Activated CD4-positive, alpha-beta T cell treated with anti-CD3 and anti-CD28 coated beads, Interleukin-2, amount 10 ng/mL, durations not matched to agents 7 days and 5 days (primary cell): ENCODE measurements around the gene IQSEC1. TPM values are rescaled to one million over a fixed set of nuclear protein-coding genes. Genes with fewer than 3 reads are reported as not detected.

Experiments
- CTCF ChIA-PET: fragments of 350-600 bp; sonication (Branson Sonifier 250); formaldehyde crosslinking; loops from one replicate; lab custom pipeline; 2021; ENCODE audit warnings: antibody characterized with exemption; lab: Charles Lee
- POLR2A ChIA-PET: fragments of 350-600 bp; sonication (Branson Sonifier 250); formaldehyde crosslinking; loops from one replicate; lab custom pipeline; 2021; ENCODE audit warnings: antibody characterized with exemption; lab: Charles Lee
- DNase-seq: peaks from one replicate; pipeline ENCODE4 v3.0.0-alpha.2; 2020
- H3K27ac Mint-ChIP-seq: one replicate; pipeline ENCODE4 v1.8.0; 2021; ENCODE audit warnings: mild to moderate bottlenecking, moderate library complexity, mixed read lengths
- H3K27me3 Mint-ChIP-seq: one replicate; pipeline ENCODE4 v1.8.0; 2021; ENCODE audit warnings: mixed read lengths
- H3K36me3 Mint-ChIP-seq: one replicate; pipeline ENCODE4 v1.8.0; 2021; ENCODE audit warnings: low read depth, mixed read lengths
- H3K4me1 Mint-ChIP-seq: one replicate; pipeline ENCODE4 v1.8.0; 2021; ENCODE audit warnings: mixed read lengths
- H3K4me3 Mint-ChIP-seq: one replicate; pipeline ENCODE4 v1.8.0; 2021; ENCODE audit warnings: mild to moderate bottlenecking, moderate library complexity, mixed read lengths
- H3K9me3 Mint-ChIP-seq: one replicate; pipeline ENCODE4 v1.8.0; 2021; ENCODE audit warnings: mixed read lengths
- total RNA-seq, 2 experiments: library from RNA; stranded (reverse); gene quantifications; one replicate each; pipeline ENCODE4 v1.2.3, GENCODE V29; 2021

The IQSEC1 gene
- total RNA-seq, 2 experiments from 2014 or later, result 58.2 to 70.4 TPM

- H3K4me3 Mint-ChIP-seq, result no peak overlapping the region
- CTCF ChIA-PET, result no interaction called here
- no peak for DNase-seq
- no peak overlapping the region for H3K27ac Mint-ChIP-seq
- no peaks in the 10 kb centered on the region for H3K27me3 Mint-ChIP-seq
- H3K9me3 Mint-ChIP-seq, result no peaks in the 10 kb centered on the region
- POLR2A ChIA-PET, result no interaction called here
- H3K36me3 Mint-ChIP-seq, result peaks cover 12% of the 10 kb centered on the region
- H3K4me1 Mint-ChIP-seq, result peaks cover 3% of the 10 kb centered on the region
These were observed 131.7 kb downstream of the IQSEC1 start for GRCh38 chr3:12941495-12942023.

- Mint-ChIP-seq H3K4me3 (no peak overlapping the region), H3K9me3 (no peaks in the 10 kb centered on the region), H3K27me3 (no peaks in the 10 kb centered on the region), H3K36me3 (peaks cover 12% of the 10 kb centered on the region), H3K27ac (no peak overlapping the region), H3K4me1 (no peaks in the 10 kb centered on the region)
- CTCF ChIA-PET, result interaction anchor here (2.2 kb wide), 1 partner anchor 9 kb away, joined by 6 read pairs; no protein-coding TSS in a partner anchor
- DNase-seq, result no peak
- POLR2A ChIA-PET, result no interaction called here
These were observed 132.4 kb downstream of the IQSEC1 start for GRCh38 chr3:12940854-12941253.

- Mint-ChIP-seq H3K4me3 (no peak overlapping the region), H3K4me1 (no peaks in the 10 kb centered on the region), H3K36me3 (peaks cover 12% of the 10 kb centered on the region), H3K9me3 (no peaks in the 10 kb centered on the region), H3K27ac (no peak overlapping the region), H3K27me3 (no peaks in the 10 kb centered on the region)
- DNase-seq, result no peak
- ChIA-PET POLR2A (no interaction called here), CTCF (interaction anchor here (2.2 kb wide), 1 partner anchor 11 kb away, joined by 6 read pairs; no protein-coding TSS in a partner anchor)
These were observed 134.1 kb downstream of the IQSEC1 start for GRCh38 chr3:12939137-12939536.

- DNase-seq, result no peak
- Mint-ChIP-seq H3K9me3 (no peaks in the 10 kb centered on the region), H3K4me1 (no peaks in the 10 kb centered on the region), H3K27me3 (no peaks in the 10 kb centered on the region), H3K27ac (no peak overlapping the region), H3K4me3 (no peak overlapping the region), H3K36me3 (peaks cover 15% of the 10 kb centered on the region)
- POLR2A ChIA-PET, result no interaction called here
- CTCF ChIA-PET, result no interaction called here
These were observed 134.9 kb downstream of the IQSEC1 start for GRCh38 chr3:12938258-12938711.

- Mint-ChIP-seq H3K9me3 (no peaks in the 10 kb centered on the region), H3K27me3 (no peaks in the 10 kb centered on the region), H3K36me3 (peaks cover 13% of the 10 kb centered on the region), H3K4me3 (no peak overlapping the region), H3K4me1 (no peaks in the 10 kb centered on the region), H3K27ac (no peak overlapping the region)
- ChIA-PET POLR2A (no interaction called here), CTCF (interaction anchor here (0.9 to 1.3 kb wide), 2 partner anchors 8 to 31 kb away, joined by 3 read pairs; no protein-coding TSS in a partner anchor)
- no peak for DNase-seq
These were observed 137.1 kb downstream of the IQSEC1 start for GRCh38 chr3:12935861-12936830.

GRCh38 chr3:12935023-12935860 is 138.0 kb downstream of the IQSEC1 start:
- peaks cover 9% of the 10 kb centered on the region for H3K36me3 Mint-ChIP-seq
- no peaks in the 10 kb centered on the region for H3K9me3 Mint-ChIP-seq
- no peak overlapping the region for H3K27ac Mint-ChIP-seq
- H3K4me3 Mint-ChIP-seq, result no peak overlapping the region
- ChIA-PET CTCF (interaction anchor here (1.3 kb wide), 1 partner anchor 9 kb away, joined by 3 read pairs; no protein-coding TSS in a partner anchor), POLR2A (no interaction called here)
- no peaks in the 10 kb centered on the region for H3K27me3 Mint-ChIP-seq
- peaks cover under 1% of the 10 kb centered on the region for H3K4me1 Mint-ChIP-seq
- no peak for DNase-seq

- no peak for DNase-seq
- peaks cover 3% of the 10 kb centered on the region for H3K36me3 Mint-ChIP-seq
- no peaks in the 10 kb centered on the region for H3K9me3 Mint-ChIP-seq
- no peak overlapping the region for H3K27ac Mint-ChIP-seq
- H3K4me1 Mint-ChIP-seq, result peaks cover 9% of the 10 kb centered on the region
- ChIA-PET POLR2A (no interaction called here), CTCF (no interaction called here)
- H3K4me3 Mint-ChIP-seq, result no peak overlapping the region
- H3K27me3 Mint-ChIP-seq, result no peaks in the 10 kb centered on the region
These were observed 138.8 kb downstream of the IQSEC1 start for GRCh38 chr3:12934431-12934830.

GRCh38 chr3:12933901-12934300 is 139.3 kb downstream of the IQSEC1 start:
- no peaks in the 10 kb centered on the region for H3K27me3 Mint-ChIP-seq
- DNase-seq, result no peak
- POLR2A ChIA-PET, result no interaction called here
- peaks cover 9% of the 10 kb centered on the region for H3K4me1 Mint-ChIP-seq
- no peak overlapping the region for H3K27ac Mint-ChIP-seq
- no peak overlapping the region for H3K4me3 Mint-ChIP-seq
- CTCF ChIA-PET, result interaction anchor here (1.0 kb wide), 1 partner anchor 16 kb away, joined by 4 read pairs; no protein-coding TSS in a partner anchor
- H3K9me3 Mint-ChIP-seq, result no peaks in the 10 kb centered on the region
- peaks cover 3% of the 10 kb centered on the region for H3K36me3 Mint-ChIP-seq

- Mint-ChIP-seq H3K27ac (no peak overlapping the region), H3K9me3 (no peaks in the 10 kb centered on the region), H3K27me3 (no peaks in the 10 kb centered on the region), H3K36me3 (peaks cover 3% of the 10 kb centered on the region), H3K4me3 (no peak overlapping the region), H3K4me1 (peaks cover 9% of the 10 kb centered on the region)
- no peak for DNase-seq
- POLR2A ChIA-PET, result no interaction called here
- CTCF ChIA-PET, result interaction anchor here (0.6 to 1.3 kb wide), 2 partner anchors 15 to 192 kb away, joined by 3 to 4 read pairs; no protein-coding TSS in a partner anchor
These were observed 140.5 kb downstream of the IQSEC1 start for GRCh38 chr3:12932754-12933153.

GRCh38 chr3:12932347-12932746 is 140.9 kb downstream of the IQSEC1 start:
- peaks cover 3% of the 10 kb centered on the region for H3K36me3 Mint-ChIP-seq
- H3K27ac Mint-ChIP-seq, result no peak overlapping the region
- CTCF ChIA-PET, result interaction anchor here (1.2 to 1.3 kb wide), 3 partner anchors 15 to 41 kb away, joined by 3 read pairs; no protein-coding TSS in a partner anchor

GRCh38 chr3:12931273-12931905 is 141.8 kb downstream of the IQSEC1 start:
- Mint-ChIP-seq H3K4me3 (no peak overlapping the region), H3K9me3 (no peaks in the 10 kb centered on the region), H3K27ac (no peak overlapping the region), H3K27me3 (no peaks in the 10 kb centered on the region), H3K4me1 (peaks cover 9% of the 10 kb centered on the region), H3K36me3 (peaks cover 3% of the 10 kb centered on the region)
- ChIA-PET POLR2A (no interaction called here), CTCF (interaction anchor here (1.2 to 1.3 kb wide), 2 partner anchors 14 to 40 kb away, joined by 3 read pairs; no protein-coding TSS in a partner anchor)
- no peak for DNase-seq

More at GRCh38 chr3:12932347-12932746, 140.9 kb downstream of the IQSEC1 start:
- POLR2A ChIA-PET, result no interaction called here
- H3K9me3 Mint-ChIP-seq, result no peaks in the 10 kb centered on the region
- no peak for DNase-seq
- peaks cover 9% of the 10 kb centered on the region for H3K4me1 Mint-ChIP-seq
- H3K27me3 Mint-ChIP-seq, result no peaks in the 10 kb centered on the region
- no peak overlapping the region for H3K4me3 Mint-ChIP-seq

GRCh38 chr3:12929801-12930200 is 143.4 kb downstream of the IQSEC1 start:
- ChIA-PET POLR2A (no interaction called here), CTCF (interaction anchor here (0.6 to 1.6 kb wide), 4 partner anchors 9 to 162 kb away, joined by 3 read pairs; no protein-coding TSS in a partner anchor)
- Mint-ChIP-seq H3K27ac (peak overlapping the region; percentile 63), H3K4me3 (no peak overlapping the region), H3K27me3 (no peaks in the 10 kb centered on the region), H3K4me1 (peaks cover 14% of the 10 kb centered on the region), H3K9me3 (no peaks in the 10 kb centered on the region), H3K36me3 (peaks cover 11% of the 10 kb centered on the region)
- no peak for DNase-seq
